Kidney tubule cell (primary cell): ENCODE measurements around the gene PKNOX2.
A peak's percentile ranks its signal among the peaks of the same experiment; 100 is the strongest.

Source experiments
- DNase-seq: peaks from one replicate; pipeline ENCODE4 v3.0.0-alpha.2; 2018; ENCODE audit warnings: low spot score

PKNOX2 gene

DNA sequence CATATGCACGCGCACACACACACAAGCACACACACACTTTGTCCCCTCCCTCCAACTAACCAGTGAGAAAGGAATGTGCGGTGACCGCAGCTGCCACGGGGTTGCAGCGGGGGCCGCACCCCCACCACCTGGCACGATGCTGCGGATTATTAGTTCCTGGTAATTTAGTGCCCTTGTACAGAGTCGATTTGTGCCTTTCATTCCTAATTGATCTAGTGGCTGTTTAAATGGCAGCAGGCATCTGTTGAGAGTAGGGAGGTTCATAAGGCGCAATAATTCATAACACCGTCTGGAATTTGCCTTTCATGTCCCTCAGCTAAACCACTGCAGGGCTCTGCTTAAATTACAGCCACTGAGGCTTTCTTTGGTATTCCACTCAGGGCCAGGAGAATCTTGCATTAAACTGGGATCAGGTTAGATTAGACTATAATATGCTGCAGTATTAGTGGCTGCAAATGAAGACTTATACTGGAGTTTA is 217.8 kb downstream of the PKNOX2 start:
- DNase-seq: no peak

DNA sequence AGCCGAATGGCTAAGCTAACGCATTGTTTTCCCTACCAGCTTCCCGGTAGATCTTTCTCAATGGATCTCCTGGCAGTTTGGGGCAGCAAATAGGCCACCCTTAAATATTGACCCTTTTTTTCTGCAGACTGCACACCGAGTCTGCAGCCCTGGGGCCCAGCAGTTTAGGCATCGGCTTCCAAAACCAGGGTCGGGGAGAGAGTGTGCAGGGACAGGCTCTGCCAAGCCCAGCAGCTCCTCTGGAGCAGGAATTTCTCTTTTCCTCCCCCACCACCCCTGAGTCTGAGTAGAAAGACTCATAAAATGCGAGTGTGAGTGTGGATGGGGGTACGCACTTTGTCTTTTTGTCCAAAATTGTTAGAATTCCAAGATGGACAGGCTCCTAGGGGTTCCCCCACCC is 218.3 kb downstream of the PKNOX2 start:
- DNase-seq: no peak

DNA sequence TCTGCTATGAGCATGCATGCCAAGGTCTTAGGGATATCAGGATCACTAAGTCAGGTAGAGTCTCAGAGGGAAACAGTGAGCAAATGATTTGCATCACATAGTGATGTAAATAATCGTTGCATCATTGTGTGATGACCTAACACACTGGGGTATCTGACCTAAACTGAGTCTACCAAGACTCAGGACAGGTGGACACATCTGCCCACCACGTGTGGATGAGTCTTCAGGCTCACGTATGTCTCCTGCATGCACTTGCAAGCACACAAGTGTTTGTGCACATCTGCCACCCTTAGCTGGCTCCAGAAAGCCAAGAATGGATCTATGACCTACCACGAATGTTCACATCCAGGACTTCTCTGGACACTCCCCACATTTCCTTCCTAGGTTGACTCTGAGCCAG is 220.3 kb downstream of the PKNOX2 start:
- DNase-seq: no peak

DNA sequence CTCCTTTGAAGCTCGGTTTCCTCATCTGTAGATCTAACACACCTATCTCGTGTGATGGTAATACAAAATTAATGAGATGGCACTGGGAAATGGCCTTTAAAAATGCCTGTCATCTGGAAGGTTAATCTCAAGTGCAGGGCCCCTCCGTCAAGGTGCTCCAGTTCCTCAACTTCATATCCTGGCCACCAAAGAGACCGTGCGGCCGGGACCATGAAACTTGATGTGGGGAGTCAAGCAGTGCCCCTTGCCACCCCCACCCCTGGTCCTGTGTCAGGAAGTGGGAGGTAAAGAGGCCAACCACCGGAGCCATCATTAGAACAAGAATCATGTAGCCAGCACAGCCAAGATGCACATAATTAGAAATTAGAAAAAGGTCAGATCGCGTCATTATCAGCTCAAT is 223.3 kb downstream of the PKNOX2 start:
- no peak for DNase-seq

DNA sequence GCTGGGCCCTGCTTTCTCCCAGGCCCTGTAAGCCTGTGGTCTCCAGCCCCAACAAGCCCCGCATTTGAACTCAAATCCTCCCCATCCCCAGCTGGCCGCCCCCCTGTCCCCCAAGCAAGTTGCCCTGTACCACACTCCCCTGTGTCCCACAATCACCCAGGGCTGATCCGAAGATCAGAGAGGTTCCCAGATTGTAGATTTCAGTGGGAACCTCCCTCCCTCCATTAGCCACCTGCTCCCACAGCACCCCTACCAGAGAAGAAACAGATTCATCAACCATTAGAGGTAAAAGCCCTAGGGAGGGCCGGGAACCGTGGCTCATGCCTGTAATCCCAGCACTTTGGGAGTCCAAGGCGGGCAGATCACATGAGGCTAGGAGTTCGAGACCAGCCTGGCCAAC is 224.1 kb downstream of the PKNOX2 start:
- no peak for DNase-seq

DNA sequence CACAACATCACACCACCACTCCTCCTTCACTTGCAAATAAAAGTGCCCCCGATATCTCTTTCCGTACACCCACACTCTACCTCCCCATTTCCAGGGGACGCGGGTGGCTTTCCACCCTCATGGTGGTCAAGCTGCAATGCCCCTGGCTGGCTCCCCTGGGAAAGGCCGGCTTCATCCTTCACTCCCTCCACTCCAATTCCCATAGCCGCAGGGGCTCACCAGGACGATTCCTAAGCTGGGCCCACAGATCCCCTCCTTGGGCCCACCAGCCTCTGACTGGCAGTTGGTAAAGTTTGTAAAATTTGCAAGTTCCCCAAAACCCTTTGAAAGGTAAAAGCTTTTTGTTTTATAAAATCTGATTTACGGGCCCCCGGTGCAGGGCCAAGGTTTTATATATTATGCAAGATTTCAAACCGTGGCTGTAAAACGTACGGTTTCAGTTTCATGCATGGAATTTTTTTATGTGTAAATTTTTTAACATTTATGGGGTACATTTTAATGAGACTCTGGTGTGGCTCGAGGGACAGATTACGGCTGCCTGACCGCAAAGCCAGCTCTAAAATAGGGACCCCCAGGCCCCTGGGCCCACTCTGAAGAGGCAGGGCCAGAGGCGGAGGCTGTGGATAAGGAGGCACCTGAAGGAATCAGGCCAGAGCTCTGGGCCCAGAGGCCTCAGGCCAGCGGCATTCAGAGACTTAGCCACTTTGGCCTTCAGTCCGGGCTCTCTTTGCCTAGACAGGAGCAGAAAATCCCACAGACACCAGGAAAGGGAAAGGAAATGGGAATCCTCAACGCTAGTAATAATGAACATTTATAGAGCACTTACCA is 225.0 kb downstream of the PKNOX2 start:
- no peak for DNase-seq

DNA sequence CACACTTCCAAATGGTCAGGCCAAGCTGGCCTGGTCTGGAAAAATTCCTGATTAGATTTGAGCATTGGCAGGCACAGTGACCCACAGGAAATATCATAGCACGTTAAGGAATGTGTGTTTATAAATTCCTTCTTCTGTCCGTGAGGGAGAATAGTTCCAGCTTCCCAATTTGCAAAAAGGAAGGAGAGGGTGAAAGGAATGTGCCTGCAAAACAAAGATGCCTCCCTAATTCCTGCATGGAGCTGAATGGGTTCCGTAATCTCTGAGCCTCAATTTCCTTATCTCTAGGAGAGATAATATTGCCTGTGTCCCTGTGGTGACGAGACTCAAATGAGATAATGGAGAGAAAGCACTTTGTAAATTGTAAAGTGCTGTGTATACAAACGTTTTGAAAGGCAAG is 226.4 kb downstream of the PKNOX2 start:
- no peak for DNase-seq

DNA sequence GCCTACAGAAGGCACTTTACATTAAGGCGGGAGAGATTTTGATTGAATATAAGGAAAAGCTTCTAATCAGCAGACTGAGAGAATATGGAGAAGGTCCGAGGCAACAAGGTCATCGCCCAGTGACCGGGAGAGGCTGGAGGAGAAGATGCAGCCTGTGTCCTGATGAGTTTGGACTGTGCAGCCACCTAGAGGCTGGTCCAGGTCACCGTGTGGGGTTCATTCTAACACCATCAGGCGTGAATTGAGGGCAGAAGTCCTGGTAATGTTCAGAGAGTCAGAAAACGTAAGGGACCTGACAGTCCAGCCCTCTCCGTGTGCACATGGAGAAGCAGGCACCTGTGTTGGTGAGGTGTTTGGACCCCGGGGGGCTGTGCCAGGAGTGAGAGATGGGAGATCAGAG is 228.8 kb downstream of the PKNOX2 start:
- no peak for DNase-seq

DNA sequence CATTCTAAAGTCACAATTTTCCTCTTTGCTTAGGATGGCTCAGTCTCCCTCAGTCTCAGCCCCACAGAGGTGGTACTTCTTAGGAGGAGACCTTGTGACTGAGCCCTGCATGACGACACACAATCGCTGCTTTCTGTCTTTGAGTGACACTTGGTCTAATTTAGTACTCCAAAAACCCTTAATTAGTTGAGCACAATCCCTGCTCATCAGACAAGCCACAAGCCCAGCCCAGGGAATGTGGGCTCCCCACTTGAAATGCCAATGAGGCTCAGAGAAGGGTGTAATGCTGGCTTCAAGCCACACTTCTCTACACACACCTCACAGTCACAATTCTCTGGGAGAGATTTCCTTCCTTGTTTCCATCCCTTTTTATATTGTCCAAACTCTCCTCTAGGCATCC is 229.7 kb downstream of the PKNOX2 start:
- DNase-seq: no peak

DNA sequence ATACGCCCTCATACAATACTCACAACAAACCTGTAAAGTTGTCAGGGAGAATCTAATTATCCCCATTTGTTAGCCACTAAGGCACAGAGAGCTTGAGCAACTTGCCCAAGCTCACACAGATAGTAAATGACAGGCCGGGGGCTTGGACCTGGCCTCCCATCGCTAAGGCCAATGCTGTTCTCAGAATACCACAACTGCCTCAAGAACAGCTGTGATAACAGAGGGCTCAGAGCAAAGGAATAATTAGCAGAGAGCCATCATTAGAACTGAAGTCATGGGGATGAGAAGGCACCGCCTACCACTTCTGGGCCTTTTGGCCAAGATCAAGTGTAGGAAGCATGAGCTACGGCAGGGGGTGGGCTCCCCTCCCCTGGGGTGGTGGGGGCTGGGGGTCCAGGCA is 232.9 kb downstream of the PKNOX2 start:
- no peak for DNase-seq

DNA sequence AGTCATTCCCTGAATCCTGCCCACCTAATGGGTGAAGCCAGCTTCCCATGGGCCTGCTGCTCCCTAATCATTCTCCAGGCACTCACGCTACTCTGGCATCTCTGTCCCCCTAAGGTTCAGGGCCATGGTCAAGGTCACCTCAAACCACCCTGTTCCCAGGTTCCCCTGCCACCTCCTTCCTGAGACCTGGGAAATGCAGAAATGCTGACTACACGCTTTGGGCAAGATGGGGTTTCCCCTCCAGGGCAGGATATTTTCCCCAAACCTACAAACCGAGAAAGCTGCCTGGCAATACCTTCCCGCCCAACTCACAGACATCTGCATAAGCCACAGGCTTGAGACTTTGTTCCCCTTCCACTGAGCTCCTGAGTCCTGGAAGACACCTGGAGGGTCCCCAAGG is 233.9 kb downstream of the PKNOX2 start:
- no peak for DNase-seq

DNA sequence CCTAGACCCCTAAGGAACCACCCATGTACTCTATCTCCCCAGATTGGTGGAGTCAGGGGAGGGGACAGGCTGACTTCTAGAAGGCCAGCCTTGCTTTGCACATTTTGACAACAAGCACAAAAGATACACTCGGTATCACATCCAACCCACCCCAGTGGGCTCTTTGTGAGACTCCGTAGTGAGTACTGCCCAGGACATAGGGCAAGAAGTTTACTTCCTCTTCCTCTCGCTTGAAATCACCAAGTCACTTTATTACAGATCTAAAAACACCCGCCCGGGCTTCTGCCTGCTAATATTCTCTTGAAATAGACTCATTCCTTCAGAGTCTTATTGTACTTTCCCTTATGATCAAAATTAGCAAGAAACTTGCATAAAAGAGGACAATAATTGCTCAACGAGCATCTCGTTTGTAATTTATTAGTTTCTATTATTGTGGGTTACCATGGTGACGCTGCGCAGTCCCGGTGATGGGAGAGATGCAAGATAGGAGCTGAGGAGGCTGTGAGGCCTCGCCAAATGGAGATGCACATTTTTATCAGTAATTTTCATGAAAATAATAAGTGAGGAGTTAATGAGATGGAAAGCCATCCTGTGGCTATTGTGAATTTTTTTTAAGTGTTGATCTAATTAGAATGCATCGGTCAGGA is 234.6 kb downstream of the PKNOX2 start:
- DNase-seq: no peak

DNA sequence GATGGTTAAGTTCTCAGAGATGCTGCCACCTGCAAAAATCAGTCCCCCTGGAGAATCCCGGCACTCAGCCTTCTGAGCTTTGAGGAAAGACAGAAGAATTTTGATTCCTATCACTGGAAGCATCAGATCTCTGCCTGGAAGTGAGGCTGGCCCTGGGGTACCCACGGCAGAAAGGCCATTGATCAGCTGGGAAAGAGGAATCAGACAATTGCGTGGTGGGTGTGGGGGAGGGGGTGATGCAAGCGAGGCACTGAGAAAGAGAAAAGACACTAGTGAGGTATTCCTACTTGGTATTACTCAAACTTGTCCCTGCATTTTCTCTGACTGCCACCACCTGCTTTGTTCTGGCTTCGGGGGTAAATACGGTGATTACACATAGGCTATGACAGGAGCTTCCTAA is 235.4 kb downstream of the PKNOX2 start:
- DNase-seq: no peak

DNA sequence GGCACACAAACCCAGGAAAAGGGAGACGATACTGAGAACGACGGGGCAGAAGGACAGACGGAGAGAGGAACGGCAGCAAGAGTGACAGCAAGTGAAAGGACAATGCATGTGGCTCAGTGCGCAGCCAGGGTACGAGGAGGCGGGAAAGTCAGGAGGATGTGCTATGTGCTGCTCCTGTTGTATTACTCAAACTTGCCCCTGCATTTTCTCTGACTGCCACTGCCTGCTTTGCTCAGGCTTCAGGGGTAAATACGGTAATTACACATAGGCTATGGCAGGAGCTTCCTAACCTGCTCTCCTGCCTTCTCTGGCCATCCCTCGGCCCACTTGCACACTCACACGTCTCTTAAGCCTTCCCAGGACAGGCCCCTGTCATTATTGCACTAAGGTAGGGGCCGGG is 236.7 kb downstream of the PKNOX2 start:
- DNase-seq: no peak

DNA sequence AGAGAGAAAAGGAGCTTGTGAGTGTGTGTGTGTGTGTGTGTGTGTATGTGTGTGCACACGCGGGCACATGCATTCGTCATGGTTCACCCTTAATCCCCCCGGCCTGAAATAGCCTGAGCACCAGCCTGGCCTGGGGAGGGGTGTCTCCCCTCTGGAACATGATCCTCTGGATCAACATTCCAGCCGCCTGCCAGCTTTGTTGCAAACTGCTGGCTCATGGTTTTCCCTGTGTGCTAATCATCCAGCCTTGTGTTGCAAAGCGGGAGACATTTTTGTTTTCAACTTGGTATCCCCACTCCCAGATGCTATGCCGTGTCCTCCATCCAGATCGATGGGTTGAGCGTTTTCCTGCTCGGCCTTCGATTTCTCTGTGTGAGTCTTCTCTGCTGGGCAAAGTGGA is 237.2 kb downstream of the PKNOX2 start:
- no peak for DNase-seq

DNA sequence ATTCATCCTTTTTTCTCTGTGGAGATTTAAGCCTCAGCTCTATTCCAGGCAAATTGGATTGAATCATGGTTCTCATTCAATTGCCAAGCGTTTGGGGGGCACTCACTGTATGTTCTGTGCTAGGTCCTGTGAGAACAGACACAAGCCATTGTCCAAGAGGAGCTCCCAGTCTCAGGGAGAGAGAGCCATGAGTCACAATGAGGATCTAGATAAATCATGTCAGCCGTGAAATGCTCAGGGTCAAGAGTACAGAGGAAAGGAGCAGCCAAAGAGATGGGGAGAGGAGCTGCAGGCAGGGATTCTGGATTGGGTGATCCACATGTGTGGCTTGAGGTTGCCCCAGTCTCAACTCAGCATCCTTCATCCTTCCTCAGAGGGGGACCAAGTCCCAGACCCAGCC is 237.9 kb downstream of the PKNOX2 start:
- peak; percentile 58 for DNase-seq

DNA sequence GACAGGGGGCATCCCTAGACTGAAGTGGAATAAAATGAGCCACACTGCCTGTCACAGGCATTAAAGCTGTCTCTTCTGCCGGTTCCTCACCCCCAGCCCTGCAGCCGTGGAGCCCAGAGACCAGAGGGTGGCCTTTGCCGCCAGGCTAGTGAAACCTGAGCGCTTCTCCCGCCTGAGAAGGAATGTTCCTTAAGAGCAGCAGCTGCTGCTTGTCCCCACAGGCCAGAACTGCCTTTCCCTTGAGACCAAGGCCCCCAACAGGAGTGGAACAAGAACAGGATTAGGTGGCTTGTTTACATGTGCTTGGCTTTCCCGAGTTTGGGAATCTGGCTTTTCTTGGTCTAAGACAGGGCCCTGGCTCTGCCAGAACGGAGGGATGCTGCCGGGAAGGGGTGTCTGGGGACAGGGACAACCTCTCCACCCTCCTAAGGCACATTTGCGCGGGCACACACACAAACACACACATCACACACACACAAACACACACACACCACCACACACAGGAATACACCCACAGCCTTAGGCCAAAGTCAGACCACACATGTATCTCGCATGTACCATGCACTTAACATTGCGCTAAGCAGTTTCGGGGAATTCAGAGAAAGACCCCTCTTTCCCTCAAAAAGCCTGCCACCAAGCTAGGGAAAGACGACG is 239.7 kb downstream of the PKNOX2 start:
- DNase-seq: no peak

DNA sequence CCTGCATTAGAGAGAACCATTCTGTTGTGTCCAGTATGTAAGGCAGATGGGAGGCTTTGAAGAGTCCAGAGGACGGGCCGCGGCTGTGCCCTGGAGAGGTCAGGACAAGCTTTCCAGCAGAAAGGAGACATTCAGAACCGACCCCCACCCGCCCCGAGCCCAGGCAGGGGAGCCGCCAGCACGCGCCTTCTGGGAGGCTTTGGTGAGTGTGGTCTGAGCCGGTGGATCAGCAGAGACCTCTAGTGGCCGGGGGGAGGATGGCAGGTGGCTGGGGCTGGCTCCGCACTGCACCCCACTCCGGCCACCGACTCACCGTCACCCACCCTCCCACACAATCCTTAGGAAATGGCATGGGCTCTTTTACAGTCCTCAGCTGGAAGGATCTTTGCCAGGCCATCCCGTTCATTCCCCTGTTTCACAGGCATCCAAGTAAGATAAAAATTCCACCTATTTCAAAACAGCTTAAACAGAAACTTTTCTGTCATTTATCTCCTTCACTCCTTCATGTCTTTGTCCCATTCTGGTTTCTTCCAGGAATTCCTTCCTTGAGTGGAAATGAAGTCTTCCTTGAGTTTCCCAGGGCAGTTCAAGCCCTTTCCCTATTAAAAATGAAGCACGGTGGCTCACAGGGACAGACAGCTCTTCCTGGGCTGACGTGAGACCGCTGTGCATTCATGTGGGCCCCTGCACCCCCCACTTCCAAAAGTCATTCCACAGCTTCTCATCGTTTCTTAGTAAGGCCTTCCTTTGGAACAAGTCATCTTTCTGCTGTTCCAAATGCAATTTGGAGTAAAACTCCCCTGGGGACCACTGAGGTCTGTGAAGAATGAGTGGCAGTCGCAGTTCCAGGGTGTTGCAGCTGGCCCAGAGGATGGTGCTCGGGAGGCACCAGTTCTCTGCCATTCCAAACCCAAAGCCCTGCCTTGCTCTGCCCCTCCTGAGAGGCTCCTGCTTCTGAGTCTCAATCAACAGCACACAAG is 240.6 kb downstream of the PKNOX2 start:
- DNase-seq: peak; percentile 31

DNA sequence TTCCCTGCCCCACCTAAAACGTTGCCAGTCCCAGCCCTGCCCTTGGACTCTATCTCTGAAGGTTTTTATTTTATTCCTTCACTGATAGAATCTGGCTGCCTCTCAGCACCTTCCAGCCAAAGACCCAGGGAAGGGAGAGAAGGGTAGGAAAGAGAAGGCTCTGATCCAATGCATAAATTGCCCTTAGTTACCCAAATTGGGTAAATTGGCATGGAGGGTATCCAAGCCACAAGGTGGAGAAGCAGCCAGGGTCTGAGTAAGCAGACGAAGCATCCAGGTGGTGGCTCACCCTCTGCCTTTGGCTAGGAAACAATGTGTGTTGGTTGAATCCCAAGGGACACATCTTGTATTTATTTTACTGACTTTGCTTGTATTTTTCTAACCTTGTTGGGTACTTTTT is 242.5 kb downstream of the PKNOX2 start:
- no peak for DNase-seq

DNA sequence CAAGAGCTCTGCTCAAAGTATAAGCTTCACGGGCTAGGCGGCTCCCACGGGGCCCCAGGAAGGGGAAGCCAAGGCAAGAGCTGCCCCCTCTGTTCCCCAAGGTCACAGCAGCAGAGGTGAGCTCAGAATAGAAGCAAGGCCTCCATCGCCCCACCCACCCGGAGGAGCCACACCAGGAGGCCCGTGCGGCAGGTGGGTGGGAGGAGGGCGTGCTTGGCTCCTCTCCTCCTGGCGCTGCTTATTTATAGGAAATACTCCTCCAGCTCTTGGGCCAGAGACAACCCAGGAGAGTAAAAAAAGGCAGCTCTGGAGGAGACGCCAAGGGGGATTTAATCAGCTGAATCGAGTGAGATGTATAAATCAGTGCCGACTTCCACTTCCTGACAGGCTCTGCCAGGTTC is 243.8 kb downstream of the PKNOX2 start:
- DNase-seq: no peak

DNA sequence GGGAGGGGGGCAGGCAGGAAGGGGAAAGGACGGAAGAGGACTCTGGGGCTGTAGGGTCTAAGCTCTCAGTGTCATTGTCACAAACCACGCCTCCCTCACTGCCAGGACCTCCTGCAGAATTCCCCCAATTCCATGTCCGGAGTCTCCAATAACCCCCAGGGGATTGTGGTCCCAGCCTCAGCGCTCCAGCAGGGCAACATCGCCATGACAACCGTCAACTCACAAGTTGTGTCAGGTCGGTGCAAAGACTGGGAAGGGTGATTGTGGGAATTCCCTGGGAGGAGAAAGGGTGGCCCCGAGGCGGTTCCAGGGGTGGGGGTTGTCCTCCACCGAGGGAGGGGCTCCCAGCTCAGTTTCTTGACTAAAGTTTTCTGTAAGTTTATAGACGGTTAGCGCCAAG is 245.5 kb downstream of the PKNOX2 start:
- DNase-seq: peak; percentile 6

DNA sequence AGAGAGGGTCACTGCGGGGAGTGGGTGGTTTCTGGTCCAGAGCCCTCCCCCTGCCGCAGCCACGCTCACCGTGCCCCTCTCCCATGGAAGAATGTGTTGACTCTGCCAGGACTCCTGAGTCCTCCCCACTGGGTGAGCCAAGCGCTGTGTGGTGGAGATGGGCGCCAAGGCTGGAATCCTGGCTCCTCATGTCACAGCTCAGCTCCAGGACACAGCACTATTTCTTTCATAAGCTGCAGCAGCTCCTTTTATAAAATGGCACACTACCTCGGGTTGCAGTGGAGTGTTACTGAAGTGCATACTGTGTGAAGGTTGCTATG is 247.6 kb downstream of the PKNOX2 start:
- DNase-seq: no peak
